ENCODE measurements around the gene SERPINE1.

DNA sequence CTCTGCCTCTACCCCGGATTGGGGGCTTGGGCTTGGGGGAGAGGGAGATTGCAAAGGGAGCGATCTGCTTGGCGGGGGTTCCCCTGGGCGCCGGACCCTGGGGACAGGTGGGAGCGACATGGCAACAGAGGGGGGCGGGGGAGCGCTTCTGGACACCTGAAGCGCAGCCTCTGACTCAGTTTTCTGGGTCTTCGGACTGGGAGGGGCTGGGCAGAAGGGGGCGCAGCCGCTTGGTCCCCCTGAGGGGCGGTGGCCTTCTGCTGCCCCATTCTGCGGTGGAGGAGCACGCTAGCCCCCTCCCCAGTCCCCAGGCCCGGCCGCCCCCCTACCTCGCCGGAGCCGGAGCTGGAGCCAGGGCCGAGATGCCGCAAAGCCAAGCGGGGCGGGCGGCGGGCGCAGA is 52.8 kb downstream of the SERPINE1 start:
- TF ChIP-seq, protein P1, sequence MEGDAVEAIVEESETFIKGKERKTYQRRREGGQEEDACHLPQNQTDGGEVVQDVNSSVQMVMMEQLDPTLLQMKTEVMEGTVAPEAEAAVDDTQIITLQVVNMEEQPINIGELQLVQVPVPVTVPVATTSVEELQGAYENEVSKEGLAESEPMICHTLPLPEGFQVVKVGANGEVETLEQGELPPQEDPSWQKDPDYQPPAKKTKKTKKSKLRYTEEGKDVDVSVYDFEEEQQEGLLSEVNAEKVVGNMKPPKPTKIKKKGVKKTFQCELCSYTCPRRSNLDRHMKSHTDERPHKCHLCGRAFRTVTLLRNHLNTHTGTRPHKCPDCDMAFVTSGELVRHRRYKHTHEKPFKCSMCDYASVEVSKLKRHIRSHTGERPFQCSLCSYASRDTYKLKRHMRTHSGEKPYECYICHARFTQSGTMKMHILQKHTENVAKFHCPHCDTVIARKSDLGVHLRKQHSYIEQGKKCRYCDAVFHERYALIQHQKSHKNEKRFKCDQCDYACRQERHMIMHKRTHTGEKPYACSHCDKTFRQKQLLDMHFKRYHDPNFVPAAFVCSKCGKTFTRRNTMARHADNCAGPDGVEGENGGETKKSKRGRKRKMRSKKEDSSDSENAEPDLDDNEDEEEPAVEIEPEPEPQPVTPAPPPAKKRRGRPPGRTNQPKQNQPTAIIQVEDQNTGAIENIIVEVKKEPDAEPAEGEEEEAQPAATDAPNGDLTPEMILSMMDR (IDR thresholded peaks at IDR 0.05), result no peak
- no peak for TF ChIP-seq POLR2A (IDR thresholded peaks at IDR 0.05)

Data from esophagus squamous epithelium (tissue), 4 donors.